OCI-LY3 (cell line): ENCODE data around the gene SLC22A9.

Experiments used
- H2AFZ ChIP-seq: fragments of 200-600, 300-600 bp; shearing (Covaris generic); 2 replicates; pipeline ENCODE4 v1.6.0; 2014; ENCODE audit warnings: antibody characterized with exemption, low read depth, low read length
- H3K27ac ChIP-seq: fragments of 200-600, 300-600 bp; sonication (generic); 2 replicates; pipeline ENCODE4 v1.5.1; 2014; ENCODE audit warnings: mild to moderate bottlenecking, low read length, moderate library complexity, mixed read lengths
- H3K27me3 ChIP-seq: fragments of 200-600, 300-600 bp; sonication (generic); 2 replicates; pipeline ENCODE4 v1.6.1; 2014; ENCODE audit warnings: low read depth, low read length, mixed read lengths
- H3K36me3 ChIP-seq: fragments of 200-600, 300-600 bp; sonication (generic); replicated peaks from 2 replicates; pipeline ENCODE3; 2014; ENCODE audit warnings: low read depth, low read length, mixed read lengths
- H3K4me1 ChIP-seq: fragments of 300-600, 200-600 bp; sonication (generic); 2 replicates; pipeline ENCODE4 v1.6.1; 2014; ENCODE audit warnings: low read length, mixed read lengths
- H3K4me2 ChIP-seq: fragments of 200-600, 300-600 bp; sonication (generic); 2 replicates; pipeline ENCODE4 v1.6.1; 2014; ENCODE audit warnings: low read length, mixed read lengths
- H3K4me3 ChIP-seq: fragments of 300-600, 200-600 bp; sonication (generic); 2 replicates; pipeline ENCODE4 v1.5.1; 2014; ENCODE audit warnings: antibody characterized with exemption, mild to moderate bottlenecking, low read length, moderate library complexity
- H3K79me2 ChIP-seq: fragments of 300-600, 200-600 bp; shearing (Covaris generic); 2 replicates; pipeline ENCODE4 v1.6.1; 2014; ENCODE audit warnings: mild to moderate bottlenecking, low read length, mixed read lengths
- H3K9ac ChIP-seq: fragments of 300-600, 200-600 bp; shearing (Covaris generic); 2 replicates; pipeline ENCODE4 v1.6.0; 2014; ENCODE audit warnings: mild to moderate bottlenecking, low read length, moderate library complexity
- H3K9me3 ChIP-seq: fragments of 200-600, 300-600 bp; shearing (Covaris generic); 2 replicates; pipeline ENCODE4 v1.6.1; 2014; ENCODE audit warnings: low read length, mixed read lengths; ENCODE audit not compliant: insufficient read depth
- H4K20me1 ChIP-seq: fragments of 200-600, 300-600 bp; sonication (generic); 2 replicates; pipeline ENCODE4 v1.6.1; 2016; ENCODE audit warnings: low read length, mixed read lengths; ENCODE audit not compliant: insufficient read depth
- CTCF ChIP-seq: fragments of 200-600, 300-600 bp; sonication (generic); IDR thresholded peaks from 2 replicates; pipeline ENCODE4 v1.5.1; 2014; ENCODE audit warnings: antibody characterized with exemption, low read length, low read depth
- EZH2phosphoT487 ChIP-seq: fragments of 200-600 bp; shearing (Covaris generic); IDR thresholded peaks from 2 replicates; pipeline ENCODE4 v1.6.1; 2018; ENCODE audit warnings: antibody characterized with exemption, mixed run types, low read depth

The SLC22A9 gene

DNA sequence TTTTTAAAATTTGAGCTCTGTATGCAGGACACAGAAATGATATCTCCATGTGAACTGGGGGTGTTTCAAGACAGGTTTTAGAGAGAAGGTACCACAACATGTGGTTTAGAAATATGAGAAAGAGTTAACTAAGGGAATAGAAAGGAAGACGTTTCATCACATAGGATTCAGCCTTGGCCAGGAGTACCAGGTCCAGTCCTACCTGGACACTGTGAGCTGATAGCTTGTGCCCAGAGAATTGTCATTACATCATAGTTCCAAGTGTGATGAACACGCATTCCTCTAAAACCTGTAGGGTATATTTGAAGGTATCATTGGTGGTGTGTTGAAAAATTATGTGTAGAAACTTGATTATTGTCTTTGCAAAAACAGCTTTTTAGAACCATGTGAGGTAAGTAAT lies 1.8 kb downstream of the SLC22A9 start:
- Histone ChIP-seq H3K27me3 (peaks cover 37% of the 10 kb centered on the region), H3K4me2 (no peak overlapping the region), H3K9ac (no peak overlapping the region), H3K4me3 (no peak overlapping the region), H3K9me3 (no peaks in the 10 kb centered on the region), H3K79me2 (no peaks in the 10 kb centered on the region), H3K36me3 (no peaks in the 10 kb centered on the region), H3K27ac (no peak overlapping the region), H2AFZ (no peak overlapping the region), H3K4me1 (no peaks in the 10 kb centered on the region), H4K20me1 (no peaks in the 10 kb centered on the region)
- no peak for TF ChIP-seq EZH2phosphoT487
- TF ChIP-seq CTCF: no peak

DNA sequence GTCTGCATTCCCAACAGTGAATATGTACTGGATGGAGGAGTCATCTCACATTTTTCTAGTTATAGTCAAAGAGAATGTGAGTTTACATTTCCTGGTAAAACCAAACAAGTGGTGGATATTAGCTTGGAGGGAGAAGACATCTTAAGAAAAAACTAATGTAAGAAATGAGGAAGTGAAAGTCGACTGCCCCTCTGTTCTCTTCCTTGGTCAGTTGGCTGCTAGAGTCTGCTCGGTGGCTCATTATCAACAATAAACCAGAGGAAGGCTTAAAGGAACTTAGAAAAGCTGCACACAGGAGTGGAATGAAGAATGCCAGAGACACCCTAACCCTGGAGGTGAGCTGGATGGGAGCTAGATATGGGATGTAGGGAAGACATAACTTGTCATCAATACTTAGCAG lies 5.8 kb downstream of the SLC22A9 start:
- no peaks in the 10 kb centered on the region for H3K79me2 ChIP-seq
- no peaks in the 10 kb centered on the region for H4K20me1 ChIP-seq
- no peaks in the 10 kb centered on the region for H3K9me3 ChIP-seq
- H3K27me3 ChIP-seq: peaks cover 33% of the 10 kb centered on the region
- no peak overlapping the region for H3K4me2 ChIP-seq
- H2AFZ ChIP-seq: no peak overlapping the region
- no peaks in the 10 kb centered on the region for H3K4me1 ChIP-seq
- no peak for TF ChIP-seq EZH2phosphoT487
- no peak for TF ChIP-seq CTCF
- no peak overlapping the region for H3K9ac ChIP-seq
- H3K27ac ChIP-seq: no peak overlapping the region
- no peak overlapping the region for H3K4me3 ChIP-seq
- no peaks in the 10 kb centered on the region for H3K36me3 ChIP-seq

DNA sequence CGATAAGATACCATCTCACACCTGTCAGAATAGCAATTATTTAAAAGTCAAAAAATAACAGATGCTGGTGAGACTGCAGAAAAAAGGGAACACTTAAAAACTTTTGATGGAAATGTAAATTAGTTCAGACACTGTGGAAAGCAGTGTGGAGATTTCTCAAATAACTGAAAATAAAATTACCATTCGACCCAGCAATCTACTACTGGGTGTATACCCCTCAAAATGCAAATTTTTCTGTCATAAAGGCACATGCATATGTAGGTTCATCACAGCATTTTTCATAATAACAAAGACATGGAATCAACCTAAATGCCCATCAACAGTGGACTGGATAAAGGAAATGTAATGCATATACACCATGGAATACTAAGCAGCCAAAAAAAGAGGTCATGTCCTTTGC lies 10.5 kb downstream of the SLC22A9 start:
- H3K4me3 ChIP-seq: no peak overlapping the region
- no peaks in the 10 kb centered on the region for H4K20me1 ChIP-seq
- no peak for TF ChIP-seq EZH2phosphoT487
- no peak for TF ChIP-seq CTCF
- no peak overlapping the region for H3K4me2 ChIP-seq
- peaks cover 19% of the 10 kb centered on the region; the same call in 1 of the 2 replicates for H3K27me3 ChIP-seq
- no peak overlapping the region for H3K27ac ChIP-seq
- no peaks in the 10 kb centered on the region for H3K4me1 ChIP-seq
- no peaks in the 10 kb centered on the region for H3K79me2 ChIP-seq
- H3K9me3 ChIP-seq: no peaks in the 10 kb centered on the region
- H3K36me3 ChIP-seq: no peaks in the 10 kb centered on the region
- no peak overlapping the region for H3K9ac ChIP-seq
- H2AFZ ChIP-seq: no peak overlapping the region

- H3K36me3 ChIP-seq: no peaks in the 10 kb centered on the region
- H3K4me2 ChIP-seq: no peak overlapping the region
- H4K20me1 ChIP-seq: no peaks in the 10 kb centered on the region
- H3K9me3 ChIP-seq: no peaks in the 10 kb centered on the region
- H3K79me2 ChIP-seq: no peaks in the 10 kb centered on the region
- H3K27ac ChIP-seq: no peak overlapping the region
- no peak overlapping the region for H3K9ac ChIP-seq
- TF ChIP-seq EZH2phosphoT487 (no peak), CTCF (no peak)
- H3K4me1 ChIP-seq: no peaks in the 10 kb centered on the region
- H3K4me3 ChIP-seq: no peak overlapping the region
- H3K27me3 ChIP-seq: no peaks in the 10 kb centered on the region; the same call in 1 of the 2 replicates
- no peak overlapping the region for H2AFZ ChIP-seq
Measured at GRCh38 chr11:63395697-63396096, 26.1 kb downstream of the SLC22A9 start.
